ENCODE measurements around the gene CYREN.

CYREN gene

GRCh38 chr7:135197343-135197742 is 26.8 kb upstream of the CYREN start:
- no peak for DNase-seq (ENCODE audit: low spot score)

- no peak for DNase-seq (ENCODE audit: low spot score)
Observed at GRCh38 chr7:135195968-135196629, 25.6 kb upstream of the CYREN start.

- DNase-seq (ENCODE audit: low spot score): no peak
Observed at GRCh38 chr7:135195156-135195555, 24.6 kb upstream of the CYREN start.

GRCh38 chr7:135194494-135195095 is 24.1 kb upstream of the CYREN start:
- no peak for DNase-seq (ENCODE audit: low spot score)

- no peak for DNase-seq (ENCODE audit: low spot score)
Observed at GRCh38 chr7:135193615-135194081, 23.1 kb upstream of the CYREN start.

- no peak for DNase-seq (ENCODE audit: low spot score)
Observed at GRCh38 chr7:135192914-135193536, 22.5 kb upstream of the CYREN start.

- DNase-seq (ENCODE audit: low spot score): no peak
Observed at GRCh38 chr7:135190703-135191102, 20.2 kb upstream of the CYREN start.

- DNase-seq (ENCODE audit: low spot score): no peak
Observed at GRCh38 chr7:135189961-135190360, 19.5 kb upstream of the CYREN start.

GRCh38 chr7:135189221-135189662 is 18.7 kb upstream of the CYREN start:
- DNase-seq (ENCODE audit: low spot score): no peak

GRCh38 chr7:135188298-135188984 is 17.9 kb upstream of the CYREN start:
- DNase-seq (ENCODE audit: low spot score): no peak

- DNase-seq (ENCODE audit: low spot score): no peak
Observed at GRCh38 chr7:135186841-135187253, 16.3 kb upstream of the CYREN start.

- no peak for DNase-seq (ENCODE audit: low spot score)
Observed at GRCh38 chr7:135186261-135186540, 15.7 kb upstream of the CYREN start.

GRCh38 chr7:135185471-135186260 is 15.2 kb upstream of the CYREN start:
- DNase-seq (ENCODE audit: low spot score): no peak

- DNase-seq (ENCODE audit: low spot score): no peak
Observed at GRCh38 chr7:135184254-135184841, 13.8 kb upstream of the CYREN start.

- DNase-seq (ENCODE audit: low spot score): no peak
Observed at GRCh38 chr7:135183478-135183877, 13.0 kb upstream of the CYREN start.

- DNase-seq (ENCODE audit: low spot score): no peak
Observed at GRCh38 chr7:135181929-135182678, 11.6 kb upstream of the CYREN start.

GRCh38 chr7:135181261-135181928 is 10.9 kb upstream of the CYREN start:
- DNase-seq (ENCODE audit: low spot score): no peak

- no peak for DNase-seq (ENCODE audit: low spot score)
Observed at GRCh38 chr7:135180122-135180521, 9.6 kb upstream of the CYREN start.

- DNase-seq (ENCODE audit: low spot score): no peak
Observed at GRCh38 chr7:135179321-135179925, 8.9 kb upstream of the CYREN start.

GRCh38 chr7:135178364-135178763 is 7.9 kb upstream of the CYREN start:
- no peak for DNase-seq (ENCODE audit: low spot score)

Measured in kidney capillary endothelial cell (primary cell).